Measurements from ENCODE around the gene SAXO2. TPM values are rescaled to one million over a fixed set of nuclear protein-coding genes. Genes with fewer than 3 reads are reported as not detected.

Gene SAXO2
- total RNA-seq: 0.22 and 0.40 TPM in 2 replicates

GRCh38 chr15:82262422-82263026 lies at the start of gene SAXO2, which contains the start of gene EFL1:
Gene SAXO2 (plus strand): TSS chr15:82262818. CDS start chr15:82262880, 62 bp downstream.
Gene EFL1 (minus strand): TSS chr15:82262734. CDS start chr15:82261778, 956 bp downstream.

Other genes with a start within 250 kb of the SAXO2 start
- 7.3 and 10.9 TPM in 2 replicates for gene MEX3B, start 216.8 kb upstream of the SAXO2 start, total RNA-seq
- gene EFL1, start 84 bp upstream of the SAXO2 start, total RNA-seq: 35.1 and 36.8 TPM in 2 replicates
- gene GOLGA6L10, start 86.7 kb downstream of the SAXO2 start, total RNA-seq: 0.40 and 1.2 TPM in 2 replicates
- gene GOLGA6L9, start 167.0 kb downstream of the SAXO2 start, total RNA-seq: 2.8 and 2.9 TPM in 2 replicates